ENCODE results near the gene SAMMSON. TPM values are rescaled to one million over a fixed set of nuclear protein-coding genes. Genes with fewer than 3 reads are reported as not detected.

Gene SAMMSON
- total RNA-seq, 1 donor from 2014 or later: not detected

DNA sequence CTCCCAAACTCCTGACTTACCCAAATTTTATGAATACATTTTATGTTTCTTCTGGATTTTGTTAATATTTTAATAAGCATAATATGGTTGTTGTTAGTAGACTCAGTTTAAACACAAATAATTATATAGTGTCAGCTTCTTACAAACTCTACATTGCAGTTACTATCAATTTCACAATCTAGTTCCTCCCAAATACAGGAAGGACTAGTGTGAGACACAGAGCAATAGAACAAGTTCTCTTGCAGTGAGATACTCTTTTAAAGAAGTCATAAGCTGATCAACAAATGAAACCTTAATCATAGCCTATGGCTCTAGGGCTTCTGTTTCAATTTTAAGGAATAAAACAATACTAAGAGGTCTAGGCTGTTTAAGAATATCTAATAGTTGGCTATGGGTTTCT lies 86.1 kb downstream of the SAMMSON start:
- intact Hi-C loops (cut with micrococcal nuclease): no loop called here

DNA sequence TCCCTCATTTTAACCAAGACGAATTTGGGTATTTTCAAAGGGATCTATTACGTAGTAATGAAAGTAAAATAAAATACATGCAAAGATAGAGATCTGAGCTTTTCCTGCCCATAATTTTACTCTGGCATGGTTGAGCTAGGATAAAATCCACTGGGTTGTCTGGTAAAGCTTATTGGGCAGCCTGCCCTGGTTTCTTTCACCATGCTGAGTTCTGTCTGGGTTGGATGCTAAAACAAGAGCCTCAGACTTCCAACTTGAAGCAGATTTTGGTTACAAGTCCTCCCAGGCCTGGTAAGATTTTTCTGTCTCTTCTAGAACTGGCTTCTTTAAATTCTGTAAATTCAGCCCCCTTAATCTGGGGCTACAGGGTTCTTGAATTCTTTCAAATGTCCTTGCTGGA lies 86.8 kb downstream of the SAMMSON start:
- intact Hi-C loops (cut with micrococcal nuclease): no loop called here

DNA sequence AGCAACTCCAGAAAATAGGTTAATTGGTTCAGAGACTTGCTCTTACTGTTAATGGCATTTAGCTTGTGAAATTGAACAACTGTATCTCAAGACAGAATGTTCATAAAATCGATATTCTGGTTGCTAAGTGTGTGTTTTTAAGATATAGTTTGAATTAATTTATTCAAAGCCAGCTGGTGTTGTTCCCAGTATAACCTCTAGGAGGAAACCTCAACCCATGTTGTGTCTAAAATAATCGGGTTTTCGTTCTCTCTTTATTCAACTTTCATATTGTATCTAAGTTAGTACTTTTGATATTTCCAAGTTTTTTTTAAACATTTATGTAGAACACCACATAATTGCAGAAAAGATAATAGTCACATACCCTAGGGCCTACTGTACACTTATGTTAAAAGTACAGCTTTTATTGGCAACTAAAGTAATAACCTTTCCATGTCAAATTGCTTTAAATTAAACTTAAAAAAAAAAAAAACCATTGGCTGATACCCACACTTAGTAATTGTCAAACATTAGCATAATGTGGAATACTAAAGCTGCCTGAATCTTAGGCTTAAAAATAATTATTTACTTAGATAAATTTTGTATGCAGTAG lies 90.9 kb downstream of the SAMMSON start:
- intact Hi-C loops (cut with micrococcal nuclease): no loop called here

GRCh38 chr3:70094197-70094596 lies 94.7 kb downstream of the SAMMSON start:
- intact Hi-C loops (cut with micrococcal nuclease): no loop called here

DNA sequence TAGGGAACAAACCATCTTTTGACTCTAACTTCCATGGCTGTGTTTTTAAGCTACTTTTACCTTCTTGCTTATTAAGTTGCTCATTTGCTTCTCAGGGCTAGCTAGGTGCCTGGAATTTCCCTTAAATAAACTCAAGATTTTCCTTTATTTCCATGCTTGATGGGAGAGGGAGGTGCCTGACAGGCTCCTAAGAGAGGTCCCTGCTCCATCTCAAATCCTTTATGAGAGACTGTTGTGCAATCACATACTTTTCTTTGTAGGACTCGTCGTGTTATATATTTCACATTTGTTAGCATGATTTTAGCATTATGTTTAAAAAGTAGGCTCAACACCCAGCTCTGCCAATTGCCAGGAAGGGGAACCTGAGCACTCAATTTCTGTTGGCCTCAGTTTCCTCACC lies 95.7 kb downstream of the SAMMSON start:
- intact Hi-C loops (cut with micrococcal nuclease): no loop called here

DNA sequence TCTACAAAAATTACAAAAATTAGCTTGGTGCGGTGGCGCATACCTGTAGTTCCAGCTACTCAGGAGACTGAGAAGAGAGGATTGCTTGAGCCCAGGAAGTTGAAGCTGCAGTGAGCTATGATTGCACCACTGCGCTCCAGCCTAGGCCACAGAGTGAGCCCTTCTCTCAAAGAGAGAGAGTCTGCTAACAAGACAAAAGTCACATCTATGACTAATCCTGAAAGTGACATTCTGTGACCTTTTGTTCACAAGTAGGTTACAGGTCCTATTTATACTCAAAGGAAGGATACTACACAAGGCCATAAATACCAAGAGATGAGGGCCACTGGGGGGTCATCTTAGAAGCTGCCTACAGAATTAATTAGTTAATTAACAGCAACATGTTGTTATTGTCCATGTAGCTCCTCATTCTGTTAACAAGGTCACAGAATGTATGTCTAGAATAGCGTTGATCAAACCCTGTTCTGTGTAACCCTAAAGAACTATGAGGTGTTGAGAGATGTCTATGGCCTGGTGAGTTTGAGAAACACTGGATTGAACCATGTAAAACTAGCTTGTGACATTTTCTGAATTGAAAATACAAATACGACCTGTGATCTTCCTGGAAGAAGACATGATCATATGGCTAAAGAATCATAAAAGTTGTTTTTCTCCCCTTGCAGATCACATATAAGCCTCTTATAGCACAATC lies 97.0 kb downstream of the SAMMSON start:
- intact Hi-C loops (cut with micrococcal nuclease): no loop called here

DNA sequence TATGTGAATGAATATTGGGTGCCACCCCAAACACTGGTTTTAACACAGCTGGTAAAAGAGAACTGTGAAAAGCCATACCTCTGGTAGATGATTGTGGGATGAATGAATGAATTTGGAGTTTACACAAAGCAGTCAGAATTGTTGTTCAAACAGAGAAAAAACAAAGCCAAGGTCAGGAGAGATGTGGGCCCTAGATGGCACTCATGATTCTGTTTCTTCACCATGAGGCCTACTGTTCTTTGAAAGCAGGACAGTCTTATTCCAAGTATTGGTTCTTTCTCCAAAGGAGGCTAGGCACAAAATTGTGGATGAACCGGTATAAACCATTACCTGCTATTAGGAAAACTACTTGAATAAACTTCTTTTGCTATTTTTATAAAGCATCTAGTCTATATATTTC lies 97.6 kb downstream of the SAMMSON start:
- intact Hi-C loops (cut with micrococcal nuclease): no loop called here

DNA sequence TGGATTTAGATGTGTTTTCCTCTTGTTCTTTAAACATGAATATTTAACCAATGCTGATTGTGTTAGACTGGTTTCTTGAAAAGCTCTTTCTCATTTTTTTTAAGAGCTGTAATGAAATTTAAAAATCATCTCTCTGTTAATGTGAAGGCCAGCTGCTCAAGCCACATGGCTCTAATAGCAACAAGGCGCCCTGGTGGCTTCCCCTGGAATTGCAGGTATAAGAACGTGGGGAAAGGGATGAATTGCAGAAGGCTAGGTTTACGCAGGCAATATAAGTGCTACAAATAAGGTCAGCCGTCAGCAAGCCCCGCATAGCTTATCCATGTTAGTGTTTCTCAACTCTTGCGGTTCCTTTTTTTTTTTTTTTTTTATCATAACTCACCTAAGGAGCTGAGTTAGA lies 108.5 kb downstream of the SAMMSON start:
- intact Hi-C loops (cut with micrococcal nuclease): no loop called here

- intact Hi-C loops (cut with micrococcal nuclease): no loop called here
These were observed 109.0 kb downstream of the SAMMSON start for GRCh38 chr3:70108546-70108945.

GRCh38 chr3:70110066-70110465 lies 110.5 kb downstream of the SAMMSON start:
- intact Hi-C loops (cut with micrococcal nuclease): no loop called here

DNA sequence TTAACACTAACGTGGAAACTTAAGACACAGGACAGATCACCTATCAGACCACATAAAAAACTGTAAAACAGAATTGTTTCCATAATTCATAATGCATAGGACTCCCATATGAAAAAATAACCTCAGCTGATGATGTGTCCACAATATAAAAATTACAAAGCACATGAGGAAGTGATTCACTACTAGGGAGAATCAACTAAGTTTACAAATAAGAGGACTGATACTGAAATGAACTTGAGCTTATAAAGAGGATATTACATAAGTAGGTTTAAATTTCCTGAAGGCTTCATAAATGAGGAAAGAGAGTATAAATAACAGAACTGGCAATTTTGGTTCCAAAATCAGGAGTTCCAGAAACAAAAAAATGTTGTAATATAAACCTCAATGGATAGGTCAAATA lies 111.9 kb downstream of the SAMMSON start:
- intact Hi-C loops (cut with micrococcal nuclease): no loop called here

GRCh38 chr3:70112751-70113150 lies 113.2 kb downstream of the SAMMSON start:
- intact Hi-C loops (cut with micrococcal nuclease): no loop called here

- intact Hi-C loops (cut with micrococcal nuclease): no loop called here
These were observed 114.9 kb downstream of the SAMMSON start for GRCh38 chr3:70114431-70114830.

- intact Hi-C loops (cut with micrococcal nuclease): no loop called here
These were observed 120.3 kb downstream of the SAMMSON start for GRCh38 chr3:70119879-70120278.

Data from T-helper 2 cell treated with Interferon-gamma antibody and Interleukin-4, amounts not matched to agents 100 ng/mL and 5 ng/mL, for 36 hours (primary cell).